ENCODE measurements around the gene DUSP16.

DNA sequence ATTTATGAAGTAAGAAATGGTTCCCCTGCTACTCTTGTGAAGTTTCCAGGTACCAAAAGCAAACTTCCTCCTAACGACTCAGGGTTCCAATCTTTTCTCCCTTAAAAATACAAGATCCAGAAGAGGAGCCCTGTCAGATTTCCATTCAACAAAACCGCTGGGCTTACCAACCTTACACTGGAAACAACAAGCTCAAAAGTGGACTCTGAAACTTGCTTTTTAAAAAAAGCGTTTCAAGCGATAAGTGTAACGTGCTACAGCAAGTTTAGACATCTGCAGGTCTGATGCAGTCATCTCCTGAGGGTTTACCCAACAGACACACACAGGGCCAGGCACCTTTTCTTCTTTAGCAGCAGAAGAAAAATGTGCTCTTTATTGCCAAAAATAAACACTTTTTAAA, 42.1 kb upstream of the DUSP16 start:
- no peak for TF ChIP-seq CTCF (conservative IDR thresholded peaks at IDR 0.05; ENCODE audit: low read depth, low read length)
- TF ChIP-seq EZH2 (IDR thresholded peaks at IDR 0.05; ENCODE audit: borderline replicate concordance, low read depth, low read length, poor library complexity, severe bottlenecking) = no peak
